AG10803 (cell line): ENCODE data around the gene RIPOR3.
"Not testable (repeated sequence)": the region's sequence is repeated elsewhere in the genome, so short reads cannot be mapped to it uniquely, and the experiment has no call there.

Experiments used
- DNase-seq: peaks from one replicate; pipeline ENCODE4 v3.0.0; 2010; ENCODE audit warnings: low read depth
- H3K4me3 ChIP-seq: 2 replicates; pipeline ENCODE4 v1.5.1; 2011; ENCODE audit warnings: mild to moderate bottlenecking, low read length, control low read depth
- CTCF ChIP-seq: conservative IDR thresholded peaks from 2 replicates; pipeline ENCODE4 v1.5.1; 2011; ENCODE audit warnings: mild to moderate bottlenecking, low read length, control low read depth, inconsistent platforms

Gene RIPOR3

GRCh38 chr20:50673466-50674137, 17.7 kb downstream of the RIPOR3 start:
- H3K4me3 ChIP-seq, result no peak overlapping the region
- DNase-seq, result no peak
- no peak for TF ChIP-seq CTCF

- no peak overlapping the region for H3K4me3 ChIP-seq
- no peak for TF ChIP-seq CTCF
- no peak for DNase-seq
Observed at GRCh38 chr20:50673146-50673465, 18.2 kb downstream of the RIPOR3 start.

GRCh38 chr20:50672400-50673145, 18.8 kb downstream of the RIPOR3 start:
- no peak overlapping the region for H3K4me3 ChIP-seq
- TF ChIP-seq CTCF, result no peak
- no peak for DNase-seq

GRCh38 chr20:50671626-50672025, 19.7 kb downstream of the RIPOR3 start:
- DNase-seq, result no peak
- no peak for TF ChIP-seq CTCF
- H3K4me3 ChIP-seq, result no peak overlapping the region

- H3K4me3 ChIP-seq, DNase-seq: not testable (repeated sequence)
Observed at GRCh38 chr20:50671010-50671409, 20.3 kb downstream of the RIPOR3 start.

GRCh38 chr20:50670126-50670862, 21.0 kb downstream of the RIPOR3 start:
- DNase-seq, result no peak
- no peak overlapping the region for H3K4me3 ChIP-seq
- TF ChIP-seq CTCF, result no peak

GRCh38 chr20:50668798-50669197, 22.5 kb downstream of the RIPOR3 start:
- no peak overlapping the region for H3K4me3 ChIP-seq
- no peak for DNase-seq
- TF ChIP-seq CTCF, result no peak
